ENCODE measurements around the gene SSX7.
"Not testable (repeated sequence)": the region's sequence is repeated elsewhere in the genome, so short reads cannot be mapped to it uniquely, and the experiment has no call there.

Gene SSX7

GRCh38 chrX:52654800-52655199 lies at the start of gene SSX7:
TSS of gene SSX7 (minus strand) at chrX:52654900. CDS start at chrX:52653472, 1,428 bp downstream.
- CTCF ChIA-PET: not testable (repeated sequence)

GRCh38 chrX:52692034-52692433 lies 37.3 kb upstream of the SSX7 start:
- H3K36me3 ChIP-seq (ENCODE audit: control insufficient read depth in 2 of 2, insufficient read depth in 1 of 2, low read length in 2 of 2); H3K27ac ChIP-seq (ENCODE audit: extremely low read depth, low read depth, low read length); CTCF ChIA-PET; H3K4me1 ChIP-seq (ENCODE audit: control insufficient read depth, insufficient read depth, low read length); H3K9me3 ChIP-seq (ENCODE audit: control insufficient read depth, insufficient read depth, low read depth, low read length); H3K4me3 ChIP-seq (ENCODE audit: low read depth, low read length); POLR2A ChIA-PET: not testable (repeated sequence)

More at GRCh38 chrX:52654800-52655199, at the start of gene SSX7:
- H3K27ac ChIP-seq (ENCODE audit: extremely low read depth, low read depth, low read length); H3K36me3 ChIP-seq (ENCODE audit: control insufficient read depth in 2 of 2, insufficient read depth in 1 of 2, low read length in 2 of 2); POLR2A ChIA-PET; H3K4me3 ChIP-seq (ENCODE audit: low read depth, low read length); H3K4me1 ChIP-seq (ENCODE audit: control insufficient read depth, insufficient read depth, low read length); H3K9me3 ChIP-seq (ENCODE audit: control insufficient read depth, insufficient read depth, low read depth, low read length): not testable (repeated sequence)

DNA sequence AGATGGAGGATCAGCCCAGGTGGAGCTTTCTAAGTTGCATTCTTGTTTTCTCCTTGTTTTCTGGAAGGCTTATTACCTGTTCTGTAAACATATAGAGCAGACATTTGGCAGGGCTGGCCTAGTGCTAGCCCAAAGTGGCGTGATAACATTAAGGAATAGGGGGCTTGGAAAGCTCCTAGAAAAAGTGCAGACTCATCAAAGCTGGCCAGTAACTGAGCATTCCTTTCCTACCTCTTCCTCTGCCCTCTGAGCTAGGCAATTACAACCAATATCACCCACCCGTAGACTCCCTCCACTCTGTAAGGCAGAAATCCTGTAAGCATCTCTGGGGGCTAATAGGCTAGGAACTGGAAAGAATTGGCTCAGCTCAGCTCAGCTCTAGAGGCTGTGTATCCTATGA lies 7.5 kb upstream of the SSX7 start:
- H3K9me3 ChIP-seq (ENCODE audit: control insufficient read depth, insufficient read depth, low read depth, low read length); CTCF ChIA-PET; H3K36me3 ChIP-seq (ENCODE audit: control insufficient read depth in 2 of 2, insufficient read depth in 1 of 2, low read length in 2 of 2); H3K4me3 ChIP-seq (ENCODE audit: low read depth, low read length); H3K4me1 ChIP-seq (ENCODE audit: control insufficient read depth, insufficient read depth, low read length); H3K27ac ChIP-seq (ENCODE audit: extremely low read depth, low read depth, low read length); POLR2A ChIA-PET: not testable (repeated sequence)

DNA sequence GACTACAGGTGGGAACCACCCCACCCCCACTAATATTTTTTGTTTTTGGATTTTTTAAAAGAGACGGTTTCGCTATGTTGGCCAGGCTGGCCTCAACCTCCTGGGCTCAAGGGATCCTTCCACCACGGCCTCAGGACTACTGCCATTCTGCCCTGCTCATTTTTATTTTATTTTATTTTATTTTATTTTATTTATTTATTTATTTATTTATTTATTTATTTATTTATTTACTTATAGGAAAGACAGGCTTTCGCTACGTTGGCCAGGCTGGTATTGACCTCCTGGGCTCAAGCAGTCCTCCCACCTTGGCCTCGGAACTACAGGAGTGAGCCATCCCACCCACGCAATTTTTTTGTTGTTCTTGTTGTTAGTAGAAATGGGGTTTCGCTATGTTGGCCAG lies 775 bp upstream of the SSX7 start:
- H3K4me1 ChIP-seq (ENCODE audit: control insufficient read depth, insufficient read depth, low read length); H3K27ac ChIP-seq (ENCODE audit: extremely low read depth, low read depth, low read length); H3K4me3 ChIP-seq (ENCODE audit: low read depth, low read length); POLR2A ChIA-PET; H3K9me3 ChIP-seq (ENCODE audit: control insufficient read depth, insufficient read depth, low read depth, low read length); CTCF ChIA-PET; H3K36me3 ChIP-seq (ENCODE audit: control insufficient read depth in 2 of 2, insufficient read depth in 1 of 2, low read length in 2 of 2): not testable (repeated sequence)
- TF ChIP-seq ZXDB (tag by site-specific recombination; IDR thresholded peaks at IDR 0.05) (0 out of 2 replicates have a peak, but pooled peaks have one; percentile 22), ZNF558 (tag by site-specific recombination; IDR thresholded peaks at IDR 0.05) (0 out of 2 replicates have a peak, but pooled peaks have one; percentile 35), ZNF518A (tag by site-specific recombination; conservative IDR thresholded peaks at IDR 0.05; ENCODE audit: low read depth) (peak; percentile 70), ZNF426 (tag by site-specific recombination; IDR thresholded peaks at IDR 0.05) (peak; percentile 62), ZNF623 (tag by site-specific recombination; IDR thresholded peaks at IDR 0.05) (peak; percentile 50), ZNF394 (tag by site-specific recombination; IDR thresholded peaks at IDR 0.05; ENCODE audit: borderline replicate concordance) (peak; percentile 69; the same call in 1 of the 2 replicates), ZBTB8A (tag by site-specific recombination; IDR thresholded peaks at IDR 0.05) (0 out of 2 replicates have a peak, but pooled peaks have one; percentile 26), ZBTB11 (tag by site-specific recombination; conservative IDR thresholded peaks at IDR 0.05; ENCODE audit: low read depth) (peak; percentile 65), ZNF555 (tag by site-specific recombination; conservative IDR thresholded peaks at IDR 0.05) (peak; percentile 61)

DNA sequence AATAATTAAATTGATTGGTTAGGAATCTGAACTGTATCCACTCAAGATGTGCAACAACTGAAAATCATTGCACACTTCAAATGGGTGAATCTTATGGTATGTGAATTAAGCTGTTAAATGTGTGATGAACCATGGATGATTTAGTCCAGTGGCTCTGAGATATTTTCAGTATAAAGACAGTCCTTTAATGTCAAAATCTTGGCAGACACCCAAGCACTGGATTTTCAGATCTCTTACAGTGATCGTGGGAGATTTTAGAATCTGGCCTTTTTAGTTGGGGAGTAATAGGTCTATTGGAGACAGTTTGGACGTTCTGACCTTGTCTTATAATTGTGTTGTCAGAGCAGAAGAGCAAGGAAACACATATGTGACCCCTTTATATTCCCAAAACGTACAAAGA lies 4.0 kb downstream of the SSX7 start:
- H3K9me3 ChIP-seq (ENCODE audit: control insufficient read depth, insufficient read depth, low read depth, low read length); CTCF ChIA-PET; POLR2A ChIA-PET; H3K4me1 ChIP-seq (ENCODE audit: control insufficient read depth, insufficient read depth, low read length); H3K36me3 ChIP-seq (ENCODE audit: control insufficient read depth in 2 of 2, insufficient read depth in 1 of 2, low read length in 2 of 2); H3K4me3 ChIP-seq (ENCODE audit: low read depth, low read length); H3K27ac ChIP-seq (ENCODE audit: extremely low read depth, low read depth, low read length): not testable (repeated sequence)

GRCh38 chrX:52648956-52649355 lies 5.7 kb downstream of the SSX7 start:
- H3K27ac ChIP-seq (ENCODE audit: extremely low read depth, low read depth, low read length); POLR2A ChIA-PET; H3K9me3 ChIP-seq (ENCODE audit: control insufficient read depth, insufficient read depth, low read depth, low read length); H3K4me1 ChIP-seq (ENCODE audit: control insufficient read depth, insufficient read depth, low read length); CTCF ChIA-PET; H3K36me3 ChIP-seq (ENCODE audit: control insufficient read depth in 2 of 2, insufficient read depth in 1 of 2, low read length in 2 of 2); H3K4me3 ChIP-seq (ENCODE audit: low read depth, low read length): not testable (repeated sequence)

GRCh38 chrX:52628483-52628882 lies 26.2 kb downstream of the SSX7 start:
- H3K9me3 ChIP-seq (ENCODE audit: control insufficient read depth, insufficient read depth, low read depth, low read length); POLR2A ChIA-PET: not testable (repeated sequence)

More at GRCh38 chrX:52628483-52628882, 26.2 kb downstream of the SSX7 start:
- H3K4me1 ChIP-seq (ENCODE audit: control insufficient read depth, insufficient read depth, low read length); CTCF ChIA-PET; H3K27ac ChIP-seq (ENCODE audit: extremely low read depth, low read depth, low read length); H3K36me3 ChIP-seq (ENCODE audit: control insufficient read depth in 2 of 2, insufficient read depth in 1 of 2, low read length in 2 of 2); H3K4me3 ChIP-seq (ENCODE audit: low read depth, low read length): not testable (repeated sequence)
